GM18951 (cell line): ENCODE data around the gene WDR45B.
A peak's percentile ranks its signal among the peaks of the same experiment; 100 is the strongest.

Source experiments
- POLR2A ChIP-seq: IDR thresholded peaks from 4 replicates; pipeline ENCODE4 v1.6.1; 2011; ENCODE audit warnings: mild to moderate bottlenecking; ENCODE audit not compliant: insufficient read length, insufficient read depth; ENCODE audit errors: extremely low read depth
- in situ Hi-C: fragments of 300-500 bp; cut with MboI; formaldehyde crosslinking; loops from one replicate; pipeline ENCODE4 v1.12.0; 2022; ENCODE audit warnings: low sequenced_read_pairs, mixed read lengths, inconsistent platforms; ENCODE audit not compliant: unreplicated experiment

Gene WDR45B

GRCh38 chr17:82648165-82648668, at the start of gene WDR45B:
Gene WDR45B (minus strand): TSS chr17:82648444. CDS start chr17:82648340, 104 bp downstream.
- in situ Hi-C loops = no loop called here
- peak; percentile 95 for TF ChIP-seq POLR2A

DNA sequence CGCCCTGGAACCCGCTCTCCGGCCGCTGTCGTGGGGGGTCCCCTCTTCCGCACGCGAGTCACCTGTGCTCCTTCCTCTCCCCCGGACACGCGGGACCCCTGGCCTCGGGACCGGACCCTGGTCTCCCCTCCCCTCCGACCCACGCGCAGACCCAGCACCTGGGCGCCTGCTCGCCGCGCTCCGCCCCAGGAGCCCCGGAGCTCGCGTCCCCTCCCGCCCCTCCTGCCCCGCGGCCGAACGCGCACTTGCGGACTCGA, 49.5 kb upstream of the WDR45B start:
- no peak for TF ChIP-seq POLR2A
- in situ Hi-C loops = no loop called here

- in situ Hi-C loops = no loop called here
- no peak for TF ChIP-seq POLR2A
Measured at GRCh38 chr17:82696916-82697807, 48.9 kb upstream of the WDR45B start.

DNA sequence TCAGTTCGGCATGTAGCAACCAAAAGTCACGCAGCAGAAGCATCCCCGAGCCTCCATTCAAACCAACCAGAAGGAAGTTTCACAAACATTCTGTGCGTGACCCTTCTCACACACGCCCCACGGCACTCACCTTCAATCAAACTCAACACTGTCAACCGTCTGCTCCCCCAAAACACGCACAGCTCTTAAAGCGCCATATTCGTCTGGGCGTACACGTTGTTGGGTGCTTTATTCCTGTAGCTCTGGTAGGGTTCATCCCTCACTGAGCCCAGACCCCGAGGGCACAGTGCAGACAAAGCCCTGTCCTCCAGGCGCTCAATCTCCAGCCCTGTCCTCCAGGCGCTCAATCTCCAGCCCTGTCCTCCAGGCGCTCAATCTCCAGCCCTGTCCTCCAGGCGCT, 48.0 kb upstream of the WDR45B start:
- in situ Hi-C loops = no loop called here
- TF ChIP-seq POLR2A = no peak

GRCh38 chr17:82694647-82695046, 46.4 kb upstream of the WDR45B start:
- in situ Hi-C loops = no loop called here

DNA sequence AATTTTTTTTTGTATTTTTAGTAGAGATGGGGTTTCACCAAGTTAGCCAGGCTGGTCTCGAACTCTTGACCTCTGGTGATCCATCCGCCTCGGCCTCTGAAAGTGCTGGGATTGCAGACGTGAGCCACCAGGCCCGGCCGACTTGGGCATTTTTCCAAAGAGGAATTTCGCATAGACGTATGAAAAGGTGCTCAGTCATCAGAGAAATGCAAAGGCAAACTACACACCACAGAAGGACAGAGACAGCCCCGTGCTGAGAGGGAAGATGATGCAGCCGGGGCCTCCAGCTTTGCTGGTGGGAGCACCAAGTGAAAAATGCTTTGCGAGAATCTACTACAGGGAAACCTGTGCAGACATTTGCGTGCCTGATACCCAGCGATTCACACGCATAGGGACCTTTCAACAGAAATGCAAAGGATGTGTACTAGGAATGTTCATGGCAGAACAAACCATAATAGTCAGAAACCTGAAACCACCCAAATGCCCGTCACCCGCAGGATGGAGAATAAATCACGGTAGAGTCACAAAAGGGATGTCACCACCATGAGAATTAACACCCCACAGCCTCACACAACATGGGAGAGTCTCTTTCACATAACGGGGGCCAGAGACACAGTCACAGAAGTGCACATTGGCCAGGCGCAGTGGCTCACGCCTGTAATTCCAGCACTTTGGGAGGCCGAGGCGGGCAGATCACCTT, 45.1 kb upstream of the WDR45B start:
- in situ Hi-C loops = no loop called here
- no peak for TF ChIP-seq POLR2A

More at GRCh38 chr17:82694647-82695046, 46.4 kb upstream of the WDR45B start:
- no peak for TF ChIP-seq POLR2A

DNA sequence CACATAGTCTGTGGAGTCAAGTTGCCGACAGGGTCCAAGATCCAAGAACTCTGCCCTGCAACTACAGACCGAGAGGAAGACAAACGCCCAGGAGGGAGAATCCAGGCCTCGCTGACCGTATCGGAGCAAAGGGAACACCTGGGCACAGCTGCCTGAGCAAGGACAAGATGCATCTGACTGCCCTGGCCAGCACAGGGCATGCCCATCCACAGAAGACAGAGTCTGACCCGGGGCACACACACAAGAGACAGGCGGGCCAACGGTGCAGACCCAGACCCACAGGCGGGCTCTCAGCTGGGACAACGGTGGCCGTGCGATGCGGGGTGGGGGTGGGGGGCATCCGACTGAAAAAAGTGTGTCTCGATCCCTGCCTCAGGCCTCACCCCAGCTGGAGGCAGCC, 44.0 kb upstream of the WDR45B start:
- no peak for TF ChIP-seq POLR2A
- in situ Hi-C loops = no loop called here

DNA sequence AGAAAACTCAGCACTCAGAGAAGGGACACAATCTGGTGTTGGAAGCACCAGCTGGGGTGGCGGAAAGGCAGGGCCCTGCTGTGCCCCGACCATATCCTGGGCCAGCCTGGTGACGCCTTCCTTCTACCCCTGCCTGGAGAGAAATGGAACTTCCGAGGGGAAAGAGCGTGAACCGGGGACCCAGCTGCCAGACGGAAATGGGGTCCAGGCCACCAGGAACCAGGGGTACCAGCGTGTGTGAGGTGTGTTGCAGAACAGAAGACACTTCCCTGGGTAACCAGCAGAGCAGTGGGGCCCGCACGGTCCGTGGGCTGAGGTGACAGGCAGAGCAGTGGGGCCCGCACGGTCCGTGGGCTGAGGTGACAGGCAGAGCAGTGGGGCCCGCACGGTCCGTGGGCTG, 43.5 kb upstream of the WDR45B start:
- in situ Hi-C loops = no loop called here

GRCh38 chr17:82690786-82691489, 42.7 kb upstream of the WDR45B start:
- no peak for TF ChIP-seq POLR2A
- in situ Hi-C loops = no loop called here

More for the DNA sequence above, 43.5 kb upstream of the WDR45B start:
- TF ChIP-seq POLR2A = no peak

DNA sequence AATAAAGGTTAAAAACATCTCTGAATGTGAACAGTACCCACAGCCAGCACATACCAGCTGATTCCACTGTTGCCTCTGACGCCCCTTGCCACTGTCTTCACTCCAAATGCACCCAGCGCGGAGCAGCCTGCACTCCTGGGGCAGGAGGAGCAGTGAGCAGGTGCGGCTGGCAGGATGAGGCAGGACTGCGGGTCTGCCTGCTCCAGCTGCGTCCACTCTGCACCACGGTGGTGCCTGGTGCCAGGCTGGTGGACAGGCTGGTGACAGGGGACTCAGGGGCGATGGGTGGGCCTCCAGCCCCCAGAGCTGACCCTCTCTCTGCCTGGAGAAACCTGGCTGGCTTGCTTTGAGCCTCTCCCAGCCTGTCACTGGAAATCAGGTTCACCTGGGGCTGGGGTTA, 40.8 kb upstream of the WDR45B start:
- in situ Hi-C loops = loop anchor here (10.0 kb wide), 1 partner anchor 86 kb away; no protein-coding TSS in a partner anchor
- TF ChIP-seq POLR2A = no peak

- in situ Hi-C loops = loop anchor here (10.0 kb wide), 1 partner anchor 87 kb away; no protein-coding TSS in a partner anchor
- TF ChIP-seq POLR2A = no peak
Measured at GRCh38 chr17:82687871-82688270, 39.6 kb upstream of the WDR45B start.

GRCh38 chr17:82687375-82687861, 39.2 kb upstream of the WDR45B start:
- TF ChIP-seq POLR2A = no peak

More at GRCh38 chr17:82687375-82687861, 39.2 kb upstream of the WDR45B start:
- in situ Hi-C loops = loop anchor here (10.0 kb wide), 1 partner anchor 87 kb away; no protein-coding TSS in a partner anchor
